Suppressor macrophage treated with lipopolysaccharide for 4 hours (primary cell): ENCODE results near the gene SPATA31D3.
"Not testable (repeated sequence)": the region's sequence is repeated elsewhere in the genome, so short reads cannot be mapped to it uniquely, and the experiment has no call there.

Source experiments
- DNase-seq: peaks from one replicate; pipeline ENCODE4 v3.0.0-alpha.2; 2020

SPATA31D3 gene

GRCh38 chr9:81943393-81943792 lies at the start of gene SPATA31D3:
Gene SPATA31D3 (plus strand): TSS chr9:81943500. CDS start chr9:81943586, 86 bp downstream.
- not testable (repeated sequence) for DNase-seq

GRCh38 chr9:81893929-81894328 lies 49.4 kb upstream of the SPATA31D3 start:
- DNase-seq = no peak

GRCh38 chr9:81894891-81895290 lies 48.4 kb upstream of the SPATA31D3 start:
- DNase-seq = no peak

- no peak for DNase-seq
These were observed 47.2 kb upstream of the SPATA31D3 start for GRCh38 chr9:81896070-81896469.

DNA sequence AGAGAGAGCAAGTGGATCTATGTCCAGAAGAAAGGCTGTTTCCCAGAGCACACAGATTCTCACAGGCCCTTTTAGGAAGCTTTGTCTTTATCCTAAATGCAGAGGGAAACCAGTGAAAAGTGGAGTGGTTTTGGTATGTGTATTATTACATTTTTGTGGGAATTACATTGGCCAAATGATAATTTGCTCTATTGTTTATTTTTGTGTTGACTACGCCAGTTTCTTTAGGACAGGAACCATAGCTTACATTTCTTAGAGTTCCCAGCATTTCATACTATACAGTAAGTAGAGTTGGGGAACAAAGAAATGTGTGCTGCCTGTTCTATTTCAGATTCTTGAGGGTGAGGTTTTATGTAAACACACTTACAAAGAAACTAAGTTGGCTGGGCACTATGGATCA lies 44.4 kb upstream of the SPATA31D3 start:
- no peak for DNase-seq

DNA sequence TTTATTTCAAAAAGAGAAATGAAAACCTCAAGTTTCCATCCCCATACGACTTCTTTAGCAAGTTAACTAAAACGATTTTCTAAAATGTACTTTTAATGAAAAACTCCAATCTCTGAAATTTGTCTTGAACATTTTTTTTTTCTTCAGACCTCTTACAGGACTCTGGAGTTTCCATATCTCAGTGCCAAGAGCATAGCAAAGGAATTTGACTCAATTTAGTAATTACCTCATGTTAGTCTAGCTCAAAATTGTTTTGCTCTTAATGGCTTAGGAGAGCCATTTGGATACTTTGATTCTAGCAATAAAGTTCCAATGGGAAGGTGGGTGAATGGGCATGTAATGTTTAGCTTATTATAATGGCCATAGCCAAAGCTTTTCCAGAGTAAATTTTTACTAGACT lies 41.1 kb upstream of the SPATA31D3 start:
- no peak for DNase-seq

DNA sequence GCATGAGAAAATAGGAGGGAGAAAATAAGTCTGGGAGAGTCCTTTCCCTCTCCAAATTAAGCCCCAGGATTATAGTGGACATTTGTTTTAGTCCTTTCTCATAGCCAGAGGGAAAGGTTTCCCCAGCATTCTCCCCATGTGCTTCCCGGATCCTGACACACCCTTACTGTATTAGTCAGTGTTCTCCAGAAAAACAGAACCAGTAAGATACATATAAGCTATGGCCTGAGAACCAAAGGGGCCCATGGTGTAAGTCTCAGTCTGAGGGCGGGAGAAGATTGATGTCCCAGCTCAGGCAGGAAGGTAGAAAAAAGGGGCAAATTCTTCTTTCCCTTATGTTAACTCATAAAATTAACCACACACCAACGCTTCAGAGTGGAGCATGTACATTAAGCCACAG lies 40.7 kb upstream of the SPATA31D3 start:
- DNase-seq = no peak

GRCh38 chr9:81906671-81907070 lies 36.6 kb upstream of the SPATA31D3 start:
- DNase-seq = no peak

- no peak for DNase-seq
These were observed 31.2 kb upstream of the SPATA31D3 start for GRCh38 chr9:81912135-81912534.

GRCh38 chr9:81915801-81916505 lies 27.3 kb upstream of the SPATA31D3 start:
- DNase-seq = no peak

GRCh38 chr9:81918507-81918906 lies 24.8 kb upstream of the SPATA31D3 start:
- not testable (repeated sequence) for DNase-seq

DNA sequence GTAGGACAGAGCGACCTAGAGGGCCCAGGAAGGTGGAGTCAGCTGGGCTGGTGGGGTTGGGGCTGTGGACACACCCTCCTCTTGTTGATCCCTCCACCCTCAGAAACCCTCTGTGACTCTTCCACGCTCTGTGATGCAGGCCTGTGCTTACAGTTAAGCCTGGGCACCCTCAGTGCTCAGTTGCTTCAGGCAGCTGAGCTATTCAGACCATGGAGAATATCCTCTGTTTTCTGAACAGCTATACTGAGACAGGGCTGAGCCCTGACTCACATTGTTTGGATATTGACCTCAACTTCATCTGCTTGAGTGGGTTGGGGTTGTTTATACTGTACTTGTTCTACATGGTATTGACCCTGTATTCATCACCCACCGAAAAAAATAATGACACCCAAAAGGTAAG lies 15.0 kb upstream of the SPATA31D3 start, which contains the start of gene SPATA31D4:
Gene SPATA31D4, plus strand, starts transcription at position 124 of the 400 bp plus-strand sequence. Its CDS starts 86 bp downstream, at position 210.
- not testable (repeated sequence) for DNase-seq

DNA sequence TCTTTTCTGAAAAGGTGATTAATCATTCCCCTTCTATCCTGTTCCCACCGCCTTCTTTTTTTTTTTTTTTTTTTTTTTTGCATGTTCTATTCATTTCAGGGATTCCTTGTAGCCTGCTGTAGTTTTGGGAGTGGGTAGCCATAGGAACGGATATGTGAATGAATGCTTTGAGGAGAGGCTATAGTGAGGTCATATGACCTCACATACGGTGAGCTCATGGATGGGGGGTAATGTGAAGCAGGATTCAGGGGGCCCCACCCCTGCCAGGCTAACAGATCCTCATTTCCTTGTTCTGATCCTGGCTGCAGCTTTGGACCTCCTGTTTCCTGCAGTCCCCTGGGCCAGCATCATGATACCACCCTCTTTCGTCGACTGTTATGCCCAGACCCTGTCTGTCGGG lies 13.2 kb upstream of the SPATA31D3 start:
- DNase-seq = not testable (repeated sequence)

DNA sequence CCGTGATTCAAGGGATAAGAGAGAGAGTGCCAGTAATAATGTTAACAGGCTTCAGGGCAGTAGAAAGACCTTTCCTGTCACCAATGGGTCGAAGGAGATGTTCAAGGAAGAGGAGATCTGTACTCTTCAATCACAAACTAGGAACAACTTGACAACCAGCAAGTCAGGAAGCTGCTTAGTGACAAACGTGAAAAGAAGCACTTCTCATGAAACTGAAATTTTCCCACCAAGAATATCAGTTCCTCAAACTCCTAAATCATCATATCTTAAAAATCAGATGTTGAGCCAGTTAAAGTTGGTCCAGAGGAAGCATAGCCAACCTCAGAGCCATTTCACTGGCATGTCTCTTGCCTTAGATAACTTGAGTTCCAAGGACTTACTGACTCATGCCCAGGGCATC lies 9.8 kb upstream of the SPATA31D3 start:
- DNase-seq = not testable (repeated sequence)

DNA sequence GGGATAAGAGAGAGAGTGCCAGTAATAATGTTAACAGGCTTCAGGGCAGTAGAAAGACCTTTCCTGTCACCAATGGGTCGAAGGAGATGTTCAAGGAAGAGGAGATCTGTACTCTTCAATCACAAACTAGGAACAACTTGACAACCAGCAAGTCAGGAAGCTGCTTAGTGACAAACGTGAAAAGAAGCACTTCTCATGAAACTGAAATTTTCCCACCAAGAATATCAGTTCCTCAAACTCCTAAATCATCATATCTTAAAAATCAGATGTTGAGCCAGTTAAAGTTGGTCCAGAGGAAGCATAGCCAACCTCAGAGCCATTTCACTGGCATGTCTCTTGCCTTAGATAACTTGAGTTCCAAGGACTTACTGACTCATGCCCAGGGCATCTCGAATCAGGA lies 5.3 kb downstream of the SPATA31D3 start:
- not testable (repeated sequence) for DNase-seq

- no peak for DNase-seq
These were observed 9.8 kb downstream of the SPATA31D3 start for GRCh38 chr9:81953096-81953495.

GRCh38 chr9:81955625-81956024 lies 12.3 kb downstream of the SPATA31D3 start:
- DNase-seq = no peak

- DNase-seq = no peak
These were observed 21.2 kb downstream of the SPATA31D3 start for GRCh38 chr9:81964218-81965171.

GRCh38 chr9:81968026-81968425 lies 24.7 kb downstream of the SPATA31D3 start:
- no peak for DNase-seq

GRCh38 chr9:81969971-81970370 lies 26.7 kb downstream of the SPATA31D3 start:
- DNase-seq = no peak

DNA sequence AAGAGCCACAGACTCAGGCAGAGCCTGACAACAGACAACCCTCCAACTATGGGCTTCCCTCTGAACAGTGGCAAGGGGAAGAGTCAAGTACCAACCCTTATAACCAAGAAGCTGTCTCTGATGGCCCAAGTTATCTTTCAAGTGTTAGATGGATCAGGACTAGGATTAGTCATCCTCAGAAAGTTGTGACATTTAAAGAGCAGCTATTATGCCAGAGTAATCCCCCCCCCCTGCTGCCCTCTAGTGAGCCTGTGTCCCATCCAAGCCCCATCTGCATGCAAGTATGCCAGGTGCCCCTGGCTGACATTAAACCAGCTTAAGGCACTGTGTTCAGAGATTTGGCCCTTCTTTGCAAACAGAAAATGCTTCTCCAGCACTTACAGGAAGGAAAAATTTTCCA lies 28.4 kb downstream of the SPATA31D3 start:
- no peak for DNase-seq

DNA sequence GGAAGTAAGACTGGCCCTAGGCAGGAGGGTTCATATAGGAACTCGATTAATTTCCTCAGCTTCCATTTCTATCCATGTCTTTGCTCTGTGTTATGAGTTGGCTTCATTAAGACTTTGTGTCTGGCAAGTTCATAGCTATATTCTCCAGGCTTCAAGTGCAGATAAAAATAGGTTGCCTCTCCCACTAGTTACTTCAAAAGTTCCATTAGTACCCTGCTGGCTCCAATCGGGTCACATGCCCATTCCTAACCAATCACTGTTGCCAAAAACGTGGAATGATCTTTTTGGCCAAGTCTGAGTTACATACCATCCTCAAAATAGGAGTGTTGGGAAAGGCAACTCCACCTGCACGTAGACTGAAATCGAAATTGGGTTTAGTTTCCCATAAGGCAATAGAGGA lies 31.5 kb downstream of the SPATA31D3 start:
- no peak for DNase-seq

DNA sequence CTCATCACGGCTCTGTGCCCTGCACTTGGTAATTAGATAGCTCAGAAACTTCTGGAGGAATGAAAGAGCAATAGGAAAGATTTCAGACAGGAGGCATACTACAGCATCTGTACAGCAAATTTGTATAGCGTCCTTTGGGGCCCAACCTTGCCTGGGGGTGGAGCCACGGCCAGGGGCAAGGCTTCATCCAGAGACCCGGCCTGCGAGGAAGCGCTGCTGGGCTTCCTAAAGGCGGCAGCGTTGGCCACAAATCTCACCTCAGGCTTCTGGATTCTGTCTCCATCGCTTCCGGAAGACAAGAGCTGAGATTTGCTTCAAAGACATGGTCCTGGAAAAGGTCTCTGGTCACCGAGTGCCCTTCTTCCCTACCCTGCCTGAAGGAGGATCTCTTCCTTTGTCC lies 33.1 kb downstream of the SPATA31D3 start:
- DNase-seq = no peak

- DNase-seq = no peak
These were observed 35.9 kb downstream of the SPATA31D3 start for GRCh38 chr9:81979196-81979595.
